HAP-1 (cell line): ENCODE measurements around the gene IFNA13.
"Not testable (repeated sequence)": the region's sequence is repeated elsewhere in the genome, so short reads cannot be mapped to it uniquely, and the experiment has no call there.

Source experiments
- DNase-seq, 2 experiments: peaks; one replicate each; pipeline ENCODE4 v3.0.0-alpha.2; 2016 to 2020; ENCODE audit warnings: low spot score in 2 of 2
- H3K27me3 ChIP-seq: fragments of 250-450 bp; sonication (Bioruptor Pico); 2 replicates; pipeline ENCODE4 v1.5.1; 2020; ENCODE audit warnings: low read depth, mild to moderate bottlenecking, moderate library complexity
- H3K36me3 ChIP-seq: fragments of 250-450 bp; sonication (Bioruptor Pico); replicated peaks from 2 replicates; pipeline ENCODE4 v1.5.1; 2020; ENCODE audit warnings: mild to moderate bottlenecking
- H3K4me1 ChIP-seq: fragments of 250-450 bp; sonication (Bioruptor Pico); 2 replicates; pipeline ENCODE4 v1.5.1; 2020; ENCODE audit warnings: mild to moderate bottlenecking
- H3K4me3 ChIP-seq: fragments of 250-450 bp; sonication (Bioruptor Pico); 2 replicates; pipeline ENCODE4 v1.5.1; 2020; ENCODE audit warnings: mild to moderate bottlenecking, moderate library complexity
- H3K9me3 ChIP-seq: fragments of 250-450 bp; sonication (Bioruptor Pico); 2 replicates; pipeline ENCODE4 v1.5.1; 2020; ENCODE audit warnings: mild to moderate bottlenecking, moderate library complexity
- in situ Hi-C: fragments of 300-500 bp; cut with MboI; formaldehyde crosslinking; loops from 3 replicates; pipeline ENCODE4 v1.14.3; 2020; ENCODE audit warnings: low sequenced_read_pairs, inconsistent platforms, mixed read lengths

The IFNA13 gene

DNA sequence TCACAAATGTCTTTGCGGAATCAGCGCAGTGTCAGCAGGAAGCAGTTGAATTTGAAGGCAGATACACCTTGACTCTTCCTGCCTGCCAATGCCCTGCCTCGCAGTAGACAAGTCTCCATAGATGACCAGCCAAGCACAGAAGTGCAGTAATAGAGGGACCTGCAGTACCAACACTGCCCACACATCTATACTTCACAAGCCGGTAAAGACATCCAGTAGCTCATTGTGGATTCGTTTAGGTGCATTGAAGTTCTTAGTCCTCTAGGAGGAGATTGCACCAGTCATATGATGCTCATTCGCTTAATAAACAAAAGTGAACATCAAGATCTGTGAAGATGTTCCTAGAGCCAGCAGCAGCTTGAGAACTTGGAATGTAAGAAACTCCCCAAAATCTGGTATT lies 24.4 kb upstream of the IFNA13 start:
- peak; percentile 26 to 31 for DNase-seq
- Histone ChIP-seq H3K4me1 (no peaks in the 10 kb centered on the region), H3K36me3 (no peaks in the 10 kb centered on the region), H3K9me3 (no peaks in the 10 kb centered on the region), H3K27me3 (peaks cover 6% of the 10 kb centered on the region), H3K4me3 (no peak overlapping the region)
- in situ Hi-C loops = no loop called here

DNA sequence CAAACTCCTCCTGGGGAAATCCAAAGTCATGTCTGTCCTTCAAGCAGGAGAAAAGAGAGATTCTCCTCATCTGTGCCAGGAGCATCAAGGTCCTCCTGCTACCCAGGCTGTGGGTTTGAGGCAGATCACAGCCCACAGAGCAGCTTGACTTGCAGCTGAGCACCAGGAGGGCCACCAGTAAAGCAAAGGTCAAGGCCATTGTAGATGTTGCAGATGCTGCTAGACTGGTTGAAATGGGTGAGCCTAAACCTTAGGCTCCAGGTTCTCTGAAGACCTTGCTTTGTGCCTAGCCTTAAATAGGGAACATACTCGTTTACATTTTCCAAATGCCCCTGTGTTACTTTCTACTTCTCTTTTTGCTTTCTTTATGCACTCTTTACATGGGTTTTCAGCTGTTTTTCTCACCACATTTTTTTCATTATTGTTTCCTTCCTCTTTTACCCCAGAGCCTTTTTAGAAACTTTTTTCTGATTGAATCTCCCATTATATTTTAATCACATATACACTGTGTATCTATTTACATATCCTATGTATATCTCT lies 17.3 kb upstream of the IFNA13 start, which contains the start of gene IFNA2:
Gene IFNA2 (minus strand): TSS at position 268 of the 540 bp plus-strand sequence. CDS start 69 bp downstream, at position 199.
- Histone ChIP-seq H3K4me1 (no peaks in the 10 kb centered on the region), H3K4me3 (no peak within 1 kb of the TSS), H3K9me3 (no peaks in the 10 kb centered on the region), H3K36me3 (no peaks in the 10 kb centered on the region), H3K27me3 (peaks cover 13% of the 10 kb centered on the region)
- no peak for DNase-seq
- in situ Hi-C loops = no loop called here

DNA sequence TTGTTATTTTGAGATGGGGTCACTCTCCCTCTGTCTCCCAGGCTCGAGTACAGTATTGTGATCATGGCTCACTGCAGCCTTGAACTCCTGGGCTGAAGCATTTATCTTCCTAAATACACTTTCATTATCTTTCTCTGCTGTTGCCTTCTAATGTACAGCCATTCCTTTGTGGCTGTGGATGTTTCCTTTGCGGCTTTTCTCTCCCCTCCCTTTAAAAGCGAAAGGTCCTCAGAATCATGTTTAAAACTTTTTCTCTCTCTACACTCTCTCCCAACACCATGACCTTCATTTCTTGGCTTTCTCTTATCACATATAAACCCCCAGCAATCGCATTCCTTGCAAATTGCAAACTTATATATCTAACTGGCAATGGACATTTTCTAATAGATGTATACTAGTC lies 15.8 kb upstream of the IFNA13 start:
- Histone ChIP-seq H3K4me3 (no peak overlapping the region), H3K4me1 (no peaks in the 10 kb centered on the region), H3K9me3 (no peaks in the 10 kb centered on the region), H3K36me3 (no peaks in the 10 kb centered on the region), H3K27me3 (peaks cover 18% of the 10 kb centered on the region)
- no peak for DNase-seq
- in situ Hi-C loops = no loop called here

DNA sequence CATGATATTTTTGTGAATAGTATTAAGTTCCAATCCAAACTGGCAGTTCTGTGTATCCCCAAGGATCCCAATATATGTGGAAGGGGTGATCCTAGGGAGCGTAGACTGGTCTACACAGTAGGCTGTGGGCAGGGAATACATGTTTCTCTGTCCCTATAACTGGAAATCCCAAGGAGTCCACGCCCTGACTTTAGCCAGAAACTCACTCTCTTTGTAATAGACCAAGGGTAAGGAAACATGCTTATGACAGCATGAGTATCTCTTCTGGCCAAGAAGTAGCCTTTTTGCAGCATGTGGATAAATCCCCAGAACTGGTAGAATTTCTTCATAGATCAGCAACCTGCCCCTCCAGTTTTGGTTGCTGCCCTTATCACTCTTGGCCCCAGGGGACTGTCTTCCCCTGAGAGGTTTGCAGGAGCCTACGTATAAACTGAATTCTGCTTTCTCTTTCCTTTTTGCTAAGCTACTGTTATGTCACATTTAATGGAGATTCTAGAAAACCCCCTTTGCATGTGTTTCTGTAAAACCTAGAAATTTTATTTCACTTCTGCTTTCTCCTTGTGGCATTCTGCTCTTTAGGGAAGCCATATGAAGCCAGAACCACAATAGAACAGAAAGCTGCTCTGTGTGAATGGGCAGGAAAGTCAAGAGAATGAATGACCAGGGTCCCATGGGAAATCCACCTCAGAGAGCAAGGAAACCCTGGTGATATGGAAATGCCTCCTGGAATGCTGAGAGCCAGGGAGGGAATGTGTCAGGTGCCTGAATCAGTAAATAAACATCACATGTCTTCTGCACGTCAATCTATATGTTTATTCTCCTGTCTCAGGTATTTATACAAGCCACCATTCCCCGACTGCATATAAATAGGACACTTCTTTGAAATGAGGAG lies 13.8 kb upstream of the IFNA13 start:
- no peaks in the 10 kb centered on the region for H3K36me3 ChIP-seq
- no peaks in the 10 kb centered on the region for H3K4me1 ChIP-seq
- in situ Hi-C loops = no loop called here
- peaks cover 20% of the 10 kb centered on the region for H3K27me3 ChIP-seq
- DNase-seq = peak in 1 of 2 experiments; percentile 10
- H3K4me3 ChIP-seq = no peak overlapping the region
- no peaks in the 10 kb centered on the region for H3K9me3 ChIP-seq

DNA sequence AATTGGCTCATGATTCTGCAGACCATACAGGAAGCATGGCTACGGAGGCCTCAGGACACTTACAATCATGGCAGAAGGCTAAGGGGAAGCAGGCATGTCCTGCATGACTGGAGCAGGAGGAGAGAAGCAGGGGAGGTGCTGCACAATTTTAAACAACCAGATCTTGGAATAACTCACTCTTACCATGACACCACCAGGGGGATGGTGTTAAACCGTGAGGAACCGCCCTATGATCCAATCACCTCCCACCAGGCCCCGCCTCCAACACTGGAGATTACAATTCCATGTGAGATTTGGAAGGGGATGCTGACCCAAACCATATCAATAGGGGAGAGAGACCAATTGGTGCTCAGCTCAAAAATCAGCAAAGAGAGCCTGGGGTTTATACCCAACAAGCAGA lies 3.6 kb upstream of the IFNA13 start:
- DNase-seq, H3K4me3 ChIP-seq, H3K4me1 ChIP-seq, in situ Hi-C loops, H3K9me3 ChIP-seq, H3K36me3 ChIP-seq, H3K27me3 ChIP-seq: not testable (repeated sequence)

DNA sequence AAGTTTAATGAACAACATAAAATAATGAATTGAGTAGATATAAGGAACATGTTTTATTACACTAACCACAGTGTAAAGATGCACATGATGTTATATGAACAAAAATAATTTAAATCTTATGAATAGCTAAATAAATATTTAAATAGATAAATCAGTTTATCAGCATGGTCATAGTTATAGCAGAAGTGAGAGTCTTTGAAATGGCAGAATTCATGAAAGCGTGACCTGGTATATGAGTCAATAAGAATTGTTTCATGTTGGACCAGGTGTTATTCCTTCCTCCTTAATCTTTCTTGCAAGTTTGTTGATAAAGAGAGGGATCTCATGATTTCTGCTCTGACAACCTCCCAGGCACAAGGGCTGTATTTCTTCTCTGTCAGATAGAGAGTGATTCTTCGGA lies 688 bp downstream of the IFNA13 start:
- H3K4me1 ChIP-seq, H3K27me3 ChIP-seq, DNase-seq, H3K9me3 ChIP-seq, H3K36me3 ChIP-seq, H3K4me3 ChIP-seq, in situ Hi-C loops: not testable (repeated sequence)

DNA sequence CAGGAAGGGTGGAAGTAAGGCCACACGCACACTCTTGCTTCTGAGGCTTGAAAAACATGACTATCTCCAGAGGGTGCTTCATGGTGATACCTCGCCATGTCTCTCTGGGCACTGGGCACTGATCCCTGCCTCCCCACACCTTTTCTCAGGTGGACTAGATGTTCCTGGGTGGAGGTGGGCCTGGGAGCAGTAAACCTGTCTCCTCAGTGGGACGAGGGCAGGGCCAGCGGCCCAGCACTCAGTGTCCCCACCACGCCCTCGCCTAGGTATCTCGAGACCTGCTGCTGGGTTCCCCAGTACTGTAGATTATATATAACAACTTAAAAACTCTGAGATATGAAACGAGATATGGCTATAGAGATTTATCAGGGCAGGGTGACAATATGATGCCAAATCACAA lies 5.6 kb downstream of the IFNA13 start:
- H3K9me3 ChIP-seq = no peaks in the 10 kb centered on the region
- no peaks in the 10 kb centered on the region for H3K36me3 ChIP-seq
- no peaks in the 10 kb centered on the region for H3K4me1 ChIP-seq
- DNase-seq = no peak
- H3K27me3 ChIP-seq = no peaks in the 10 kb centered on the region
- no peak overlapping the region for H3K4me3 ChIP-seq
- in situ Hi-C loops = no loop called here

DNA sequence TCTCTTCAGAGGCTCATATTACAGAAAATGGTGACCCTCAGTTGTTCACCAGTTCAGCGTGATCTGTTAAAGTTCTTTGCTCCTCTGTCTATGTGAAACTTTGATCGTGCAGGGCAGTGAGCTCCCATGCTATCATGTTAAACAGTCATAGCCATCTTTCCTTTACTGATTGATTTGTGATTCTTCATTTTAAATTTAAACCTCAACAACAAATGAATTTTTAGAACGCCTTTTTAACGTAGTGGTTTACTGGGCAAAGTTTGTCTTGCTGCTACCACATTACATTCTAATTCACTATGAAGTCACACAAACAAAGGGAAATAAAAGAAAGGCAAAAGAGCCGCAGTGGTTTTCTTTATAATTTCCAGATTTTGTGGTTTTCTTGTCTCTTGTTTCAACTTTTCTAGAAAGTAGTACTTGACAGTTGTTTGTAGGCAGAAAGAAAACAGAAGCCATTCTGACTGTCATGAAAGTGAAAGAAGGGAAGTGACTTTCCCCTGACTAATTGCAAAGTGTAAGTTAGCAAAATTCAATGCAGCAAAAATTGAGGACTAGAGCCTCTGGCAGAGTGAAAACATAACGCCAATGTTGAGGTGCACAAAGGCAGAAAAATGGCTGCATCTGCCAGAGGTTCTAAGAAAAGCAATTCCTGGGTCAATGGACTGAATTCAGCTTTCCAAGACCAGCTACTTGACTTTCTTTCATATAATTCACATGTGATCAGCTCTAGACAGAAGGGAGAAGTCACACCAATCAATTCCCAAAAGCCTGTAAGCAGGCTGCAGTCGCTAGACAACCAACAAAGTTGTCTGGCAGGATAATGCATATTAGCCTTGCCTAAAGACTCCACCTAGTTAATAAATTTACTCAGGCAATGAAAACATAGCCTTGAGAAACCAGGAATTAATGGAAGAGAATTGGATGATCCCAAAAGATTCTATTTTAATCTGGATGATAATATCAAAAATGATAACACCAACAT lies 10.1 kb downstream of the IFNA13 start:
- DNase-seq = no peak
- in situ Hi-C loops = no loop called here

DNA sequence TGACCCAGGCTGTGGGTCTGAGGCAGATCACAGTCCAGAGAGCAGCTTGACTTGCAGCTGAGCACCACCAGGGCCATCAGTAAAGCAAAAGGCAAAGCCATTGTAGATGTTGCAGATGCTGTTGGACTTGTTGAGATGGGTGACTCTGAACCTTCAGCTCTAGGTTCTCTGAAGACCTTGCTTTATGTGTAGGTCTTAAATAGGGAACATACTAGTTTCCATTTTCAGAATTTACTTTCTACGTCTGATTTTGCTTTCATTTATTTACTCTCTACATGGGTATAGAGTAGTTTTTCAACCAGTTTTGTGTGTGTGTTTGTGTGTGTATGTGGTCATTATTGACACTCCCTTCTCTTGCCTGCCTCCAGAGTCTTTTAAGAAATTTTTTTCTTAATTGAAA lies 17.1 kb downstream of the IFNA13 start, which contains the start of gene IFNA6:
Gene IFNA6 (minus strand): TSS at position 101 of the 400 bp plus-strand sequence. CDS start 0 bp downstream, at position 101.
- no peak for DNase-seq
- in situ Hi-C loops = no loop called here
- Histone ChIP-seq H3K9me3 (no peaks in the 10 kb centered on the region), H3K36me3 (no peaks in the 10 kb centered on the region), H3K27me3 (no peaks in the 10 kb centered on the region), H3K4me3 (no peak within 1 kb of the TSS), H3K4me1 (no peaks in the 10 kb centered on the region)

More for the DNA sequence above, 10.1 kb downstream of the IFNA13 start:
- no peaks in the 10 kb centered on the region for H3K9me3 ChIP-seq
- no peaks in the 10 kb centered on the region for H3K27me3 ChIP-seq
- H3K36me3 ChIP-seq = no peaks in the 10 kb centered on the region
- no peak overlapping the region for H3K4me3 ChIP-seq
- H3K4me1 ChIP-seq = no peaks in the 10 kb centered on the region

DNA sequence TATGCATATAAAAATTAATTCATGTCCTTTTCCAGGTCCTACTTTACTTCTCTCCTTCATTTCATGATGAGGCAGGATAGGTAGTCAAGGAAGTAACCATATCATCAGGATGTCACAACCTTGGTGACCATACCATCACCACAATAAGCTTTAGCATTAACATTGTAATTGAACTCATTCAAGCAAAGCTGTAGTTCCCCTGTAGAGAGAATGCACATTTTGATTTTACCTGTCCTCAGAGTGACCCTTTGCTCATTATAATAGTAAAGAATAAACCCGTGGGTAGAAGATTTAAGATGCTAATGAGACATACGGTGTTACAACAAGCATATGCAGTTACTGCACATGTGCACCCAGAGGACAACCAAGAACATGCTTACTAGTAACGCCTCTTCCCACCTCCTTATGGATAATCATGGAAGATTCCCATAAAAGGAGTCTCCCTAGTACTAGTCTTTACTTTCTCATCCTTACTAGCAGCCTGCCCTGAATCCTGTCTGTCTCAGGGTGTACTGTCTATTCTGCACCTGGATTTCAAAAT lies 19.4 kb downstream of the IFNA13 start:
- H3K4me1 ChIP-seq = no peaks in the 10 kb centered on the region
- in situ Hi-C loops = no loop called here
- H3K9me3 ChIP-seq = no peaks in the 10 kb centered on the region
- H3K27me3 ChIP-seq = no peaks in the 10 kb centered on the region
- no peaks in the 10 kb centered on the region for H3K36me3 ChIP-seq
- no peak overlapping the region for H3K4me3 ChIP-seq
- no peak for DNase-seq

DNA sequence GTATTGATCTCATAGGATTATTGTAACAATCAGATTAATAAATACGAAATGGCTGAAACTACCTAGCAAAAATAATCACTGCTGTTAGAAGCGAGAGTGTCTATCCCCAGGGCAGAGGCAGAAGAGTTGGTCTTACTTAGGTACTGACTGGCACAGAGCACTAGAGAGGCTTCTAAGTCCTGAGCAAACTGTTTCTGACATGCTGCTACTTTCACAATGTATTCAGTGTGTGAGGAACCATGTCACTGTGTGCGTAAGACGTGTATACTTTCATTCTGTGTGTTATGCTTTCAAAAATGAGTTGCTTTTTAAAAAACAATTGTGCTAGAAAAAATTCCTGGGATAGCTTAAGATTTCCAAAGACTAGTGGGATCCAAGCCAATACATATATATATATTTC lies 27.1 kb downstream of the IFNA13 start:
- H3K4me3 ChIP-seq = no peak overlapping the region
- no peaks in the 10 kb centered on the region for H3K4me1 ChIP-seq
- H3K36me3 ChIP-seq = no peaks in the 10 kb centered on the region
- in situ Hi-C loops = no loop called here
- H3K9me3 ChIP-seq = no peaks in the 10 kb centered on the region
- DNase-seq = no peak
- no peaks in the 10 kb centered on the region for H3K27me3 ChIP-seq

DNA sequence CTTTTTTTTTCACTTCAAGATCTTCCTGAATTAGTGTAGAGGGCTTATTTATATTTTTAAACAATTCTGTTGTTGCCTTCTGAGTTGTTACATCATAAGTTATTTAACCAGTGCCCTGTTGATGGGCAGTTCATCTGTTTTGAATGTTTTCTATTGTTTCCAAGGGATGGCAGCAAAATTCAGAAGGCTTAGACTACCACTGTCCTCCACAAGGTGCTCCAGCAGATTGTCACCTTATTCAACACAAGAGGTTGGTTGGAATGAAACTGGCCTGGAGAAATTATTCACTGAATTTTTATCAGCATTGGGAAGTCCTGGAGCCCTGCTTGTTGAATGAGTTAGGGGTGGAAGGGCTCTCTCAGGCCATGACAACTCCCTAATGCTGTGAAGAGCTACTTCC lies 31.4 kb downstream of the IFNA13 start:
- H3K4me1 ChIP-seq = peaks cover 6% of the 10 kb centered on the region
- H3K36me3 ChIP-seq = peaks cover 5% of the 10 kb centered on the region; the same call in 1 of the 2 replicates
- H3K9me3 ChIP-seq = no peaks in the 10 kb centered on the region
- no peaks in the 10 kb centered on the region for H3K27me3 ChIP-seq
- DNase-seq = no peak
- in situ Hi-C loops = loop anchor here (10.0 kb wide), 1 partner anchor 458 kb away; no protein-coding TSS in a partner anchor
- no peak overlapping the region for H3K4me3 ChIP-seq
